ENCODE data around the gene ANKS1B.
"Not testable (repeated sequence)": the region's sequence is repeated elsewhere in the genome, so short reads cannot be mapped to it uniquely, and the experiment has no call there.

The ANKS1B gene

DNA sequence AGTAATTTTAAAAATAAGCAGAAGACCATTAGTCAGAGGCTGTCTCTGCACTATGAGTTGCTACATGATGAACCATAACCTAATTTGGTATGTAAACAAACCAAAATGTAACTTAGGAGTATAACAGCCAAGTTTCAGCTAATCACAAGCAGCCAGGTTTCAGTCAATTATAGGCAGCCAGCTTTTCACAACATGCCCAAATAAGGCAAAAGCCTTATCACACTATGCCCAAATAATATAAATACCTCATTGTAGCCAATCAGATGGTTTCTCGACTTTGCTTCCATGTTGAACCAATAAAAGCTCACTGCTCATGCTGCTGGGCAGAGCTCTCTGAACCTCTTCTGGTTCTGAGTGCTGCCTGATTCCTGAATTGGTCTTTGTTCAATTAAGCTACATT lies 298.6 kb downstream of the ANKS1B start:
- DNase-seq = no peak

DNA sequence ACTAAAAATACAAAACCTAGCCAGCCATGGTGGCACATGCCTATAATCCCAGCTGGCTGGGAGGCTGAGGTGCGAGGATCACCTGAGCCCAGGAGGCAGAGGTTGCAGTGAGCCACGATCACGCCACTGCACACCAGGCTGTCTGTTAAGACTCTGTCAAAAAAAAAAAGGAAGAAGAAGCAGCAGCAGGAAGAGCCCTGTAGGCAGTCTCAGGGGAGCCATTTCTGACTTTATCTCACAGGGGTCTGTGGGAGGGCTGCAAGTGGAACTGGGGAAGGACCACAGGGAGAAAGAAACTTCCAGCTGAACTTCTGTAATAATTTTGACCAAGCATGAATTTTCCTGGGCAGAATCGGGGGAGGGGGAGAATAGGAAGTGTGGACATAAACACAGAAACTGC lies 304.5 kb downstream of the ANKS1B start:
- no peak for DNase-seq

DNA sequence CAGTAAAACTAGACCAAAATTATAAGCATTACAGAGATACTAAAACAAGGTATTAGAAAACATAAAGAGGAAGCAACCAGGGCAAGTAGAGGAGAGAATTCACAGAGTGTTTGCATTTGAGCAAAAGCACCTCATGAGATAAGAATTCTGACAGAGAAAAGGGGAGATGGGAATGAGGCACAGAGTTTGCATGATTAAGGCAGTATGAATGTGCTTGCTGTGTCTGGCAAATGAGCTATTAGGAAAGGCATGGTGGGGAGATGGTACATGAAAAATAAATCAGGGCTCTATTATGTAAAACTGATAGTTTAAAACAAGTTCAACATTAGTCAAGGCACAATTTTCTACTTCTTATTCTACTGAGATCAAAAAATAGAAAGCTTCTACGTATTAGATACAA lies 314.1 kb downstream of the ANKS1B start:
- DNase-seq = no peak

DNA sequence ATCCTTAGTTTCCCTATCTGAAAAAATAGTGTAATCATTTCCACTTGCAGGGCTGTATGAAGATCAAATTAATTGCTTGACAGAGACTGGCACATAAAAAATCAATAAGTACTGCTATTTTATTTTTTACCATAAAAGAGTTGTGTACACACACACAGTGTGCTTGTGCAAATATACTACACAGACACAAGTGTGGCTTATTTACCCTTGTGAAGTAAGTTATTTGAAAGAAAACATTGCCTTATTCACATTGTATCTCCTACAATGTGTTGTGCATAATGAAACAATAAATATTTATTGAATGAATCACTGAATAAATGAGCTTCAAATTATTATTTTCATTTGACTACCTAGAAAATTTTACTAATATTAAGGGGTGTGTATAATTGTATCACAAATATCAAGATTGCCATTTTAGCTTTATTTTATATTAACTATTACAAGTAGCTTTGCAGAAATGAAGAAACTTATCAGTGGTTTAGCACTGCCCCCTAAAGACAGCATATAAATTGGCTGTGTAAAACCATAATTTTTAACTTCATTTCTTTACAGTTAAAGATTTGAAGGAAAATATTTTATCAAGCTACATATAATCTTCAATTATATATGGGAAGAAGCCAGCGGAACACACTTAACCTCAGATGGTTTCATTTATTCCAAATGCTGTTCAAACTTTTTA lies 325.9 kb downstream of the ANKS1B start:
- DNase-seq = no peak

DNA sequence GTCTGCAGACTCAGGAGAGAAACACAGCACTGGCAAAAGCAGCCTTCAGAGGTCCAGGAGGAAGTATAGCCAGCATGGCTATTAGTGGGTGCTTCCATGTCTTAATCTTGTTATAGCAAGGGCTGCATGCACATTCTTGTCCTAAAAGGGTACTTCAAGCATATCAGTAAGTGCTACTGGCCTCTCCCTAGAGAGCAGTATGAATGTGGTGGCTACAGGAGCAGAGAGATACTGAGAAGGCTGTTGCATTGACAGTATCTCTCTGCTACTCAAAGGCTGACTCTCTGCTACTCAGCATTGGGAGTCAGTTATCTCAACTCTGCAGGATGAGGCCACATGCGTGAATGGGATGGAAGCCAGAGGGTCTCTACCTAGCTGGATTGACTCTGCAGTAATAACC lies 335.2 kb downstream of the ANKS1B start:
- no peak for DNase-seq

DNA sequence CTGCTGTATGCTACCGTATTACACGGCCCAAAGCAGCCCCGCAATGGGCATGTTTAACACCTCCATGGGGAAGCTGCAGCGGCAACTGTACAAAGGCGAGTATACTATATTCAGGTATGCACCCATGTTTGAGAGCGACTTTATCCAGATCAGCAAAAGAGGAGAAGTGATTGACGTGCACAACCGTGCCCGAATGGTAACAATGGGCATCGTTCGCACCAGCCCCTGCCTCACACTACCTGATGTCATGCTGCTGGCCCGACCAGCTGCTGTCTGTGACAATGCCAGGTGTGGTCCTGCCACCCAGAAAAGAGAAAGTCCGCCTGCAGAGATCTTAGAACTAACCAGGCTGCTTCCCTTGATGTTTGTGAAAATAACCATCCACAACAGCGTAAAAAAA lies 336.6 kb downstream of the ANKS1B start:
- DNase-seq = no peak

DNA sequence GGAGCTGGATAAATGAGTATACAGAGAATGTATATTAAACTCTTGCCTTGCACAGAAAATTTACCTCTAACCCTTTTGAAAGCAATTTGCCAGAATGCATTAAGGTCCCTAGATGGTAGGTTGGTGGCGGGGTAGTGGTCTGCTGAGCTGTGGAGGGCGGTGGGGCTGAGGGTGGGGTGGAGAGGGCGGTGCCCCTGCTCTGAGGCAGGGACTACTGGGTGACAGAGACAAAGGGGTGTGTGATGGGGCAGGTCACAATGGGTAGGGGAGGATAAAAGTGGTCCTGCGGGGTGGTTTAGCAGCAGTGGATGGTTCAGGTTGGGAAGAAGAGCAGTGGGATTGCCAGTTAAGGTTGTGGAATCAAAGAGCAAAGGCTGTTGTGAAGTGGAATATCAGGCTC lies 337.3 kb downstream of the ANKS1B start, which contains the start of gene GARIN6:
Gene GARIN6 (plus strand): TSS at position 301 of the 400 bp plus-strand sequence. CDS start 422 bp downstream, outside the sequence.
- DNase-seq = no peak

DNA sequence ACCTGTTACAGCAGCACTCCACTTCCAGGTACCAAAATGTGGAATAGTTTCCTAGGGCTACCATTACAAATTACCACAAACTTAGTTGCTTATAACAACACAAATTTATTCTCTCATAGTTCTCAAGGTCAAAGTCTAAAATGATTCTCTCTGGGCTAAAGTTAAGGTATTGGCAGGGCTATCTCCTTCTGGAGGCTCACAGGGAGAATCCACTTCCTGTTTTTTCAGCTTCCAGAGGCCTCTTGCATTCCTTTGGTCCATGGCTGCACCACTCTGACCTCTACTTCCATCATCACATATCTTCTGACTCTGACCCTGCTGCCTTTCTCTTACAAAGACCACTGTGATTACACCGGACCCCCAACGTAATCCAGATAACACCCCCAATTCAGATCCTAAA lies 340.1 kb downstream of the ANKS1B start:
- no peak for DNase-seq

DNA sequence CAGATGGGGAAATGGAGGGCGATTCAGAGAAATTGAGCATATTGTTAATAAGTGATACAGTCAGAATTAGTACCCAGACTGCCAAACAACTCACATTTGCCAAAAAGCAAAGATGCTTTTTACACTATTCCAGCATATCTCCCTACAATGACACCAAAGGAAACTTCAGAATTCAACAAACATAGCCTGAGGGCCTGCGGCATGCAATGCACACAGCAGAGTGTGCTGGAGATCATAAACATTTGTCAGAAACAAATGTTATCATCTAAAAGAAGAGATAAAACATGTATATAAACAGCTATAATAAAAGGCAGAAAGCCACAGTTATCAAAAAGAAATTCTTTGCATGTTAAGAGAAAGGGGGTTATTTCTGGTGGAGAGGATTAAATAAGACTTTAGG lies 357.3 kb downstream of the ANKS1B start:
- no peak for DNase-seq

DNA sequence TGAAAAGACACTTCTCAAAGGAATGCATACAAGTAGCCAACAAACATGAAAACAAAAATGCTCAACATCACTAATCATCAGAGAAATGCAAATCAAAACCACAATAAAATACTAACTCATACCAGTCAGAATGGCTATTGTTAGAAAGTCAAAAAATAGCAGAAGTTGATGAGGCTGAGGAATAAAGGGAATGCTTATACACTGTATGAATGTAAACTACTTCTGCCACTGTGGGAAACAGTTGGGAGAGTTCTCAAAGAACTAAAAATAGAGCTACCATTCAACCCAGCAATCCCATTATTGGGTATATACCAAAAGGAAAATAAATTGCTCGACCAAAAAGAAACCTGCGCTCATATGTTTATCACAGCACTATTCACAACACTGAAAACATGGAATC lies 360.1 kb downstream of the ANKS1B start:
- DNase-seq = not testable (repeated sequence)

DNA sequence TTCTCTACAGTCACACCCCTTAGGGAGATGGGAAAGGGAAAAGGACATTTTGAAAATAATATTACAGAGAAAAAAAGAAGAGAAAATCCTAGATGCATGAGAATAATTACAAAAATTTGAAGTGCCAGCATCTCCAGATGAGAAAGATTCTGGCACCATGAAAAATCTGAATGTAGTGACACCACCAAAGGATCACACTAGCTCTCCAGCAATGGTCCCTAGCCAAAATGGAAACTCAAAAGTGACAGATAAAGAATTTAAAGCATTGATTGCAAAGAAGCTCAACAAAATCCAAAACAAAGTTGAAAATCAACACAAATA lies 364.6 kb downstream of the ANKS1B start:
- no peak for DNase-seq

DNA sequence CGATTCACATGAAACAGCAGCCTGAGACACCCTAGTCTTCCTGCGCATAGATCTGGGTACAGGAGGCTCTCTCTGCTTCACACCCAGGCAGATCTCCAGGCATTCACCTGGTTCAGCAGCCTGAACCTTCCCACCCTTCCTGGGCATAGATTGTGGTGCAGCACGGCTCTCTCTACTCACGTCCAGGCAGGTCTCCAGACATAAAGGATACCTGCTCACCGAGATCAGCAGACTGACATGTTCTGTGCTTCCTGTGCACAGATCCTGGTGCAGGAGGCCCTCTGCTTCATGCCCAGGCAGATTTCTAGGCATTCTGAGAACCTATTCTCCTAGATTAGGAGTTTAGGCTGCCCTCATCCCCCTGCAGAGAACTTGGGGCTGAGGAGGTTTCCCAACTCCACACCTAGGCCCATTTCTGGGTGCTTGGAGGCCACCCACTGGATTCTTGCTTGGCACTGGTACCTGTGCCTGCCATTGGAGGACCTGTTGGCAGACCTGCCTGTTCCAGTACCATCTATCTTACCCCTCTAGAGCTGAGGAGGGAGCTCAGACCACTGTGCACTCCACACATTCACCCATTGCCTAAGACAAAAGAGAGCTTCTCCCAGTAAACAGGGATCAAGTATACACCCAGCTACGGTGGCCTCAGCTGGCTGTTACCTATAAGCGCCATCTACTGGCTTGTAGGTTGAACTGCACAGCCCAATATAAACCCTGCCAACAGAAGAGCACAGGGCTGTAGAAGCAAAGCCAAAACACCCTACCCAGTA lies 365.2 kb downstream of the ANKS1B start:
- no peak for DNase-seq

DNA sequence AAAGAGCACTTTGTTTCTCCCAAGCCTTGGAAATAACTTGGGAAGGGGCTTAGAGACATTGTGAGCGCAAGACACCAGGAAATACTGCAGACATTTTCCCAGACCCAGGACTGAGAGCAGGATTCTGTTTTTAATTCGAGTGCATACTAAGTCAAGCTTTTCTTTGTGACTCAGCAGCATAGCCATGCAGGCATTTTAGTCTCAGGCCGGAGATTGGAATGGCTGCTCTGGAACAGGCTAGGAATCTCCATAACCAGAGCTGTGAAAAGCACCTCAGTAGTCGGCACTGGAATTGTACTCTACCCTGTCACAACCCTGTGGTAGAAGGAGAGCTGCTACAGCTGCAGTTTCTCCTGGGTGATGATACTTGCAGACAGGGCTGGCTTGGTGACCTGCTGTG lies 366.1 kb downstream of the ANKS1B start:
- no peak for DNase-seq

DNA sequence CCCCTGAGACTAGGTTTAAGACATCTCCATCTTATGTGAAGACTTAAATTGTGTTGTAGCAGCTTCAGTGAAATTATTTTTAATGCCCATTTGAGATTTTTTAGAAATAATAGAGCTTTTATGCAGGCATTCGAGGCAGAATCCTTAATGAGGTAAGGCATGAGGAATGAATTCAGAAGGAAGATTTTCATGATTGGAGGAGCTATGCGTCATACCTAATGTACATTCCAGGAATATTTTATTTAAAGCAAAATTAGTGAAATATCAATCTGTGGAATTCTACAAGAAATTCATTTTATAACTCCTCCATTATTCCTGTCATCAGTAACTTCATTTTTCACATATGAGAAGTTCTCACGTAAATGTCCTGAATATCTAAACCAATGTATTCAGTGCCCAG lies 373.1 kb downstream of the ANKS1B start:
- no peak for DNase-seq

DNA sequence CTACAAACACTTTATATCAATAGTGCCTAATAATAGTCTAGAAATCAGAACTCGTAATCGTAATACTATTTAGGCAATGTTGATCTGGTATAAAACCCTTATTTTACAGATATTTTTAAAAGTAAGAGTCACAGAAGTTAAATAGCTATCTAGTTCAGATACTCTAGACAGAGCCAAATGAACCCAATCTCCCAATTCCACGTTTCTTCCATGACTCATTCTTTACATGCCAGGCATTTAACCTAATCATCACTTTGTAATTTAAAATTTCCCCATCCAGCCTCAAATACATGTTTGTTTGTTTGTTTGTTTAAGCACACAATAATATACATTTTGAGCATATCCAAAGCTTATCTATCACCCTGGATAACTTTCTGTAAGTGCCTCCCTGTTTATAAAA lies 373.6 kb downstream of the ANKS1B start:
- no peak for DNase-seq

DNA sequence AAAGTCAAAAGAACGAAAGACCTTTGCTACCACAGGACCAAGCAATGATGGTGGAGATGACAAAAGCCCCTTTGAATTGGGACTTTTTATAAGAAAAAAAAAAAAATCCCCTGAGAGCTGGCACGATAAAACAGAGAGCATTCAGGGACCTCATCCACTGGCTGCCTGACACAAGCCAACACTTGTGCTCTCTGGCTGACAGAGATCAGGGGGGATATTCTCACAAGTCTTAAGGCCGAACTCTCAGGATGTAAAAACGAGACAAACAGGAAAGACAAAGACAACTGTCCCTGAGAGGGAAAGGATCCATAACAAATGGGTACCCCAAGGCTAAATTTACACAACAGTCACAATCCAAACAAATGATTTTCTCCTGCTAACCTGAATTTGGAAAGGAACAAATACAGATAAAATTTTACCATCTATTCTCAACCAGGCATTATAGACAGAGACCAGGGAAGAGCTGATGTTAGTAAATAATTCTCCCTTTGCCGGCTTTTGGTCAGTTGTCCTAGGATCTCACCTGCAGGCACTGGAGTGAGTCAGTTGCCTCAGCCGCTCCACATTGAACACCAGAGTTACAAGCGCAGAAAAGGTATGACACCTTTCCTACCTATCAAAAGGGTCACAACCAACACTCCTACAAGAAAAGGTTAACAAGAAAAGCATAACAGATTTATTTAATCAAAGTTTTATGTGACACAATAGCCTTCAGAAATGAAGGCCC lies 375.1 kb downstream of the ANKS1B start:
- DNase-seq = no peak

DNA sequence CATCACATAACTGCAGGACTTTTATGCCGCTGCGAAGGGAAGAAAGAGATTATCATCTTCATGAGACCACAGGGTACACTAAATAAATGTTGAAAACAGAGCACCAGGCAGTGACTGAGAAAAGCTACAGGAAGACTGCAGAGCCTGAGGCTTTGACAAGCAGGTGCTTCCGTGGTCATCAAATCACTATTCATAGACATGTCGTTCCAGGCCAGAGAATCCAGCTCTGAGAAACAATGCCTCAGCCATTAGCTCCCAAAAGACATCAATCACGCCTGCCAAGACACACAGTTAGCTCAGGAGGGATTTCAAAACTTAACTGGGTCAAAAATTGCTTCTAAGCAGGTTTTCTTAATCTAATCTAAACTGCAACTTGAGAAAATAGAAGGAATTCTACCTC lies 384.3 kb downstream of the ANKS1B start:
- no peak for DNase-seq

DNA sequence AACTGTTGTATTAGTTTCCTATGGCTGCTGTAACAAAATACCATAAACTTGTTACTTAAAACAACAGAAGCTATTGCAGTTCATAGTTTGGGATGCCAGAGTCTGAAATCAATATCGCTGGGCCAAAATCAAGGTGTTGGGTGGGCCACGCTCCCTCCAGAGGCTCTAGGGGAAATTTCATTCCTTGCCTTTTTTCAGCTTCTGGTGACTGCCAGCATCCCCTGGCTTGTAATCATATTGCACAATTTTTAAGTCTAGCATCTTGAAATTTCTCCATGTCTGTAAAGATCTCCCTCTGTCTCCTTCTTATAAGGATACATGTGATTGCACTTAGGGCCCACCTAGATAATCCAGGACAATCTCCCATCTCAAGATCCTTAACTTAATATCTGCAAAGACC lies 386.0 kb downstream of the ANKS1B start:
- DNase-seq = no peak

DNA sequence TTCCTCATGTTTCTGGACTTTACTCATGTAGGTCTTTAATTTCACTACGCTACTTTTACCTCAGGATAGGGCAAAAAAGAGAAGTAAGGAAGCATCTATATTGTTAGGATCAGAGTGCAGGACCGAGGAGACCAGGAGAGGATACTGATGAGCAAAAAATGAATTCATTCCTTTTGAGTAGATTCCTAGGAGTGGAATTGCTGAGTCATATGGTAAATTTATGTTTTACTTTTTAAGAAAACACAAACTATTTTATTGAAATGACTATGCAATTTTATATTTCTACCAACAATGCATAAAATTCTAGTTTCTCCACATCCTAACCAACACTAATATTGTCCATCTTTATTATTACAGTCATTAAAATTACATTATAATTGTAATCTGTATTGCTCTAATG lies 388.0 kb downstream of the ANKS1B start:
- no peak for DNase-seq

DNA sequence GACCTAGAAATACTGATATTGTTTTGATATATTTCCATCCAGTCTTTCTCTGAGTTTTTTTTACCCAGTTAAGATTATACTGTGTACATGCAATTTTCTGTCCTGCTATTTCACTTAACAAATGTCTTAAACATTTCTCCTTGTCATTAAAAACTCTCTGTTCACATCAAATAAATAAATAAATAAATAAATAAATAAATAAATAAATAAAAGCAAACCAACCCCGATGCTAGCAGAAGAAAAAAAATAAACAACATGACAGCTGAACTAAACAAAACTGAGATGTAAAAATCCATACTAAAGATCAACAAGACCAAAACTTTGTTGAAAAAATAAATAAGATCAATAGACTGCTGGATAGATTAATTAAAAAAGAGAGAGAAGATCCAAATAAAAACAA lies 407.6 kb downstream of the ANKS1B start:
- not testable (repeated sequence) for DNase-seq

DNA sequence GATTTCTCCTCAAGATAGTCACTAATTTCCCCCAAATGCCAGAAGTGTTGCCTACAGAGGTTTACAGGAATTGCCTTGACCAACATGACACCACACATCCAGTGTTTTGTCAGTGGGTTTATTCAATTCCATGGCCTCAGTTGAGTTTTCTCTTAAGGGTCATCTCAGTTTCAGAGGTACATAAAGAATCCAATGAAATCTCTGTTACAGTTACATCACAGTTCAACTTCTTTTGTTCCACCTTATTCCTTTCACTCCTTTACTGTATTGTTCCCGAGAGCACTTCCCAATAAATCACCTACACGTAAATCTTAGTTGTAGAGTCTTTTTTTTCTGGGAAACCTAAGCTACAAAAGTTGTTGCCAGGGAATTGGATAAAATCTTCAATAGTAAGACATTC lies 410.8 kb downstream of the ANKS1B start:
- no peak for DNase-seq

DNA sequence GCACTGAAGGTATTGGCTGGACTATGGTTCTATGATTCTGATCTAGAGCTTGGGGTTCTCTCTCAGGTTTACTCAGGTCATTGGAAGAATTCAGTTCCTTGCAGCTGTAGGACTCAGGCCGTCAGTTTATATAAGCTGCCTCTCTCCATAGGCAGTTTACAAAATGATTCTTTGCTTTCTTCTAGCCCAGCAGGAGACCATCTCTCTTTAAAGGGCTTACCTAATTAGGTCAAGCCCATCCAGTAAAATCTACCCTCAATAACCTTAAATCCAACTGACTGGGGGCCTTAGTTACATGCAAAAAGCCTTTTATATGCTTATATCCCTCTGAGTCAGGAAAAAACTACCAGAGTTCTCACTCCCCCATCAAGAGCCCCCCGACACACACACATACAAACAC lies 417.7 kb downstream of the ANKS1B start:
- DNase-seq = no peak

DNA sequence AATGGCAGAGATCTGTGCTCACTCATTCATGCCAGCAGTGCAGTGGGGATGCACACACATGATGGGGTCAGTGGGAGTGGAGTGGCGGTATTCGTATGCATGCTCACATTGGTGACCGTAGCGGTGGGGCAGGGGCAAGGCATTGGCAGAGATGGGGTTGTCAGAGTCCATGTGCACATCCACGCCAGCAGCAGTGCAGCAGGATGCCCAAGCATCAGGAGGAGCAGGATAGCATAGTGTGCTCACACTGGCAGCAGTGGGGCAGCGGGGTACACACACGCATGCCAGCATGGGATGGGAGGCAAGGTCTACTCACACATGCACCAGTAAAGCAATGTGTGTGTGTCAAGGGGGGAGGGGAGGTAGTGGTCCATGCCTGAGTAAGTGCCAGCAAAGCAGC lies 426.6 kb downstream of the ANKS1B start:
- DNase-seq = no peak

DNA sequence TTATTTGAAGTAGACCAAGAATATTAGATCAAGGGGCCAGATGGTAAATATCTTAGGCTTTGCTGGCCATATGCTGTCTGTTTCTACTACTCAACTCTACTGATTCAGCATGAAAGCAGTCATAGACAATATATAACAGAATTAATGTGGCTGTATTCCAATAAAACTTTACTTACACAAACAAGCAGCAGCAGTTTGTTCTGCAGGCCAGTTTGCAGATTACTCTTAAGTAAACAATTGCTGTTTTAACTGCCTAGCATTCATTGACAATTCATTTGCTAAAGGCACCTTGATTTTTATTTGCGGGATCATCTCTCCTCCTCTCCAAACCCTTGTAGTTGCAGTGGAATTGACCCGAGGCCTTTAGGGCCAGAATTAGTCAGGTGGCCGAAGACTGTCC lies 431.3 kb downstream of the ANKS1B start:
- no peak for DNase-seq
